Retina (tissue), 1 donor: ENCODE data around the gene BBS12.

Experiments used
- DNase-seq: peaks from one replicate; pipeline ENCODE4 v3.0.0-alpha.2; 2016

The BBS12 gene

GRCh38 chr4:122716825-122717448 lies 15.6 kb upstream of the BBS12 start:
- peak; percentile 29 for DNase-seq

DNA sequence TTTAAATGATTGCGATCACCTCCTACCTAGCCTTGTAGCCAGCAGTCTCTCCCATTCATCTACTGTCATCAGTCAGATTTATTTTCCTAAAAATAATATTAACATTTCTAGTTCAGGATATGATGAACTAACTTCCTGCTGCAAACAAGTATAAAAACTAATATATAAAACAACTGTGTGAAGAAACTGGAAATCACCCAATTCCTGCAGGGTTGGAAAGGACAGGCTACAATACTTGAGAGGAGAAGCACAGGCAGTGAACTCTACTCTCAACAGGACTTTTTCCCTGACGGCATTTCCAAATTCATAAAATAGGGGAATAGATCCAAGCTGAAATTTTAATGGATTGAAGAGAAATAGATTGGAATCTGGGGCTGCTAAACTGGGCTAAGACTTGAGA lies 14.2 kb upstream of the BBS12 start:
- no peak for DNase-seq

DNA sequence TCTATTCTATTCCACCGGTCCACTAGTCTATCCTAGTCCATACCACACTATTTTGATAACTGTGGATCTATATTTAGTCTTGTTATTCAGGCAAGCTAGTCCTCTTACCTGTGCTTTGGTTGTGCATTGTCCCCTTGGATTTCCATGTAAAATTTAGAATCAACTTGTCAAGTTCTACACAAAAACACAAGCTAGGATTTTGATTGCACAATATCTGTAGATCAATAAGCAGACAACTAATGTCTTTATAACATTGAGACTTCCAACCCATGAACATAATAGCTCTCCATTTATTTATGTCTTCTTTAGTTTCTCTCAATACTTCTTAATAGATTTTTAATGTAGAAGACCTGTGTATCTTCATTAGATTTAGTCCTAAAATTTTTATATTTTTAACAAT lies 10.2 kb upstream of the BBS12 start:
- no peak for DNase-seq

- peak; percentile 4 for DNase-seq
Measured at GRCh38 chr4:122728856-122729255, 3.6 kb upstream of the BBS12 start.

DNA sequence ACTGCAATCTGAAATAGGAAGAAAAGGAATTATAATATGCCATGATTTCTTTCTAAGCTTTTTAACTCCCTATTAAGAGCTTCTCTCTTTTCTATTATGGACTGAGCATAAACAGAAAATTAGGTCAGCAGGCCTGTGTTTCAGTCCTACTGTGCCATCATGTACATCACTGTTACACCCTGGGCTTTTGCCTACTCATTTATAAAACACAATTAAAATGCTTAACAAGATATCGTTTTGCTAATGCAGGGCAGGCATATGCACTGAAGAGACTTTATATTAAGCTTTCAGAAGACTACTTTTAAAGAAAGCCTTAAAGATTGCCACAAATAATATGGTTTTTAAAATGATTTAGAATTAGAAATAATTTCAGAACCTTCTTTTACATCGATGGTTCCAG lies 828 bp upstream of the BBS12 start:
- DNase-seq, result no peak

GRCh38 chr4:122733787-122734120 lies 1.2 kb downstream of the BBS12 start:
- peak; percentile 77 for DNase-seq

DNA sequence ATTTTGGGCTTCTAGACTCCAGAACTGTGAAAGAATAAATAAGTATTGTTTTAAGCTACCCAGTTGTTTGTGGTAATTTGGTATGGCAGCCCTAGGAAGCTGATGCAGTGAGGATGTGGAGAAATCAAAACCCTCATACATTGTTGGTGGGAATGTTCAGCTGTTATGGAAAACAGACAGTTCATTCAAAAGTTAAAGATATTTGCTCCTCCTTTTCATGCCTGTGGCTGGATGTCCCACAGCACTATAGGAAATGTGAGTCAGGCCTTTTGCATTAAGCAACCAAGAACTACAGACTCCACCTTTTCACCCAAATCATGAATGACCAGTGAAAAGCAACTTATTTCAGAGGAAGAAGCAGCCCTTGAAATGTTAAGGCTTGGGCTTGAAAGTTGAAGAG lies 6.7 kb downstream of the BBS12 start:
- DNase-seq, result no peak

DNA sequence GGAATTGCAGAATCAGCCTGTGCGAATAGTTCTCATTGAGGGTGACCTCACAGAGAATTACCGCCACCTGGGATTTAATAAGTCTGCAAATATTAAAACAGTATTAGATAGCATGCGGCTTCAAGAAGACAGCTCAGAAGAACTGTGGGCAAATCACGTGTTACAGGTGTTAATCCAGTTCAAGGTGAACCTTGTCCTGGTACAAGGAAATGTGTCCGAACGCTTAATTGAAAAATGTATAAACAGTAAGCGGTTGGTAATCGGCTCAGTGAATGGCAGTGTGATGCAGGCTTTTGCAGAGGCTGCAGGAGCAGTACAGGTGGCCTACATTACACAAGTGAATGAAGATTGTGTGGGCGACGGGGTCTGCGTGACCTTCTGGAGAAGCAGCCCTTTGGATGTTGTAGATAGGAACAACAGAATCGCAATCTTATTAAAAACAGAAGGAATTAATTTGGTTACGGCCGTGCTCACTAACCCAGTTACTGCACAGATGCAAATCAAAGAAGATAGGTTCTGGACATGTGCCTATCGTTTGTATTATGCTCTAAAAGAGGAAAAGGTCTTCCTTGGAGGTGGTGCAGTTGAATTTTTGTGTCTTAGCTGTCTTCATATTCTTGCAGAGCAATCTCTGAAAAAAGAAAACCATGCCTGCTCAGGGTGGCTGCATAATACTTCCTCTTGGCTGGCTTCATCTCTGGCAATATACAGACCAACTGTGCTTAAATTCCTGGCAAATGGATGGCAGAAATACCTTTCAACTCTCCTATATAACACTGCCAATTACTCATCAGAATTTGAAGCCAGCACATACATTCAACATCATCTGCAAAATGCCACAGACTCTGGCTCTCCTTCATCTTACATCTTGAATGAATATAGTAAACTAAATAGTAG lies 10.7 kb downstream of the BBS12 start:
- DNase-seq, result no peak

- no peak for DNase-seq
Measured at GRCh38 chr4:122744229-122744628, 11.7 kb downstream of the BBS12 start.

DNA sequence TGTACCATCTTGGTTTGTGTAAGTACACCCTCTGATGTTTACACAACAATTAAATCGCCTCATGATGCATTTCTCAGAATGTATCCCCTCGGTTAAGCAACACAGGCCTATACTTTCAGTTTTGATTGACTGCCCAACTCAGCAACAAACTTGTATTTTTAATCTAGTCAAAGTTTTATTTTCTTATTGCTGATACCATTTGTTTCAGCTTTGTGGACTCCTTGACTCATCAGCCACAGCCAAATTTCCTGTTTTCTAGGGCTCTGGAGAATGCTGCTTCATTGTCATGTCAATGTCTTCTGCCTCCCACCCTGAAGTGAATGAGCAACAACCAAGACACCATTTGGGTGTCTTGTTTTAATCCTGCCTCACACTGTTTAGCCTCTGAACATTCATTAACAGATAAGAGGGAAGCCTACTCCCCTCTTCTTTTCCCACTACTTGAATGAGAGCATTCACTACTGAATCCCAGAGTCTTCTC lies 14.0 kb downstream of the BBS12 start:
- DNase-seq, result no peak

- no peak for DNase-seq
Measured at GRCh38 chr4:122747068-122747467, 14.6 kb downstream of the BBS12 start.

DNA sequence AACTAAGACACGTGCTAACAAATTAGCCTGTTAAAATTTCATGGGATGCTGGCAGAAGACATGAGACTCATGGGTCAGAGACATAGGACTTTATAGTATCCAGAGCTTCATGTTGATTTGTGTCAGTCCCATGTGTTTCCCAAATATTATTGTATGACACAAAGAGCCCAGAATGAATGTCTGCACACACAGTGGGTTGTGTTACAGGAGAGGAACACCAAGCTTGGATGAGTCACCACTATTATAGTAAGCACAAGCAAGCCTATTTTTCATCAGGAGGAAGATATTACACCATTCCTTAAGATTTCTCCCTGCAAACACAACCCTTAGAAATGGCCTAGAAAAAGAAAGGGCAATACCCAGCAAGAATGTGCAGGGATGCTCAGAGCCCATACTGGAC lies 15.4 kb downstream of the BBS12 start:
- DNase-seq, result no peak

DNA sequence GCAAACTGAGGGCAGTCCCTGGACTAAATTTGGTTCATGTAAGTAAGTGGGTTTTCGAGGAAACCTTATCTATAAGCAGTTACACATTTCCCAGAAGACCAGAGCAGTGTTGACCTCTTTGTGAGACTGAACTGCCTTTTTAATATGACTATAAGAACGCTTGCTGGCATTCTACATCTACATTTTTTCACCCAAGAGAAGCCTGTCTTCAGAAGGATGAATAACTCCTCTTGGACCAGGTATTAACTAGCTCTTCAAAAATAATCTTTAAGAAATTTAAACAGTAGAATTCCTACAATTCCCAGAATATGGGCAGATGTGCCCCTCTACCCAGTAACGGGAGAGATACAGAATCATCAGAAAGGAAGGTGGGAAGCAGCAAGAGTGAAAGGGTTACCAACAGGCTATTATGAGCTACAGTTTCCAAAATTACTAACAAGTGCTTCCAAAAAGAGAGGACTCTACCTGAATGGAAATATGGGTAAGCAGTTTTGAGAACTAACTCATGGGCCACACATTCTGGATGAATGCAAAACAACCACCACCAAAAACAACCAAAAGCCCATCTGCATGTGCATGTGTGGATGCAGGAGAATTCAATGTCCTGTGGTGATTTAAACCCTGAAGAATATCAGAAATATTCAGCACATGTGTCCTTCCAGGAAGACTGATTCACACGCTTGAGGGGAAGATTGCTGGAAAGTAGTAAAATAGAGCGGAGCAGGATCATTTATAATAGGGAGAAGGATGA lies 17.4 kb downstream of the BBS12 start:
- no peak for DNase-seq

- no peak for DNase-seq
Measured at GRCh38 chr4:122755675-122756074, 23.2 kb downstream of the BBS12 start.

DNA sequence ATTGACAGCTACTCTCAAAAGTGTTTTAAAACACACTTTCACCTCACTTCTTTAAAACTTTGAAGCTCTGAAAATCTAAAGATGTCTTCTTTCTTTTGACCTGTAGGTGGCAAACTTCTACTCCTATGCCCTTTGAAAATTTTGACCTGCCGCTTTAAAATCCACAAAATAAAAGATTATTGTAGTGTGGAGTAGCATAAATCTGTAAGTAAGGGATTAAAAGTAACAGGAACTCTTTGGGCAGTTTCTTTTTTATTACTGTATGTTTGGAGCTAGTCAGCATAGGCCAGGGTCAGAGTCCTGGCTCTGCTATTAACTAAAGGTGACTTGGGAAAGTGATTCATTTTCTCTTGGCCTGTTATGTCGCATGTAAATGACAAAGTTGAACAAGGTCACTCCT lies 25.5 kb downstream of the BBS12 start:
- peak; percentile 46 for DNase-seq

GRCh38 chr4:122759639-122760310 lies 27.3 kb downstream of the BBS12 start:
- DNase-seq, result no peak

GRCh38 chr4:122762520-122762919 lies 30.0 kb downstream of the BBS12 start:
- DNase-seq, result no peak

- no peak for DNase-seq
Measured at GRCh38 chr4:122762966-122763716, 30.6 kb downstream of the BBS12 start.

- DNase-seq, result no peak
Measured at GRCh38 chr4:122764071-122764820, 31.7 kb downstream of the BBS12 start.

GRCh38 chr4:122764821-122765215 lies 32.3 kb downstream of the BBS12 start:
- no peak for DNase-seq

DNA sequence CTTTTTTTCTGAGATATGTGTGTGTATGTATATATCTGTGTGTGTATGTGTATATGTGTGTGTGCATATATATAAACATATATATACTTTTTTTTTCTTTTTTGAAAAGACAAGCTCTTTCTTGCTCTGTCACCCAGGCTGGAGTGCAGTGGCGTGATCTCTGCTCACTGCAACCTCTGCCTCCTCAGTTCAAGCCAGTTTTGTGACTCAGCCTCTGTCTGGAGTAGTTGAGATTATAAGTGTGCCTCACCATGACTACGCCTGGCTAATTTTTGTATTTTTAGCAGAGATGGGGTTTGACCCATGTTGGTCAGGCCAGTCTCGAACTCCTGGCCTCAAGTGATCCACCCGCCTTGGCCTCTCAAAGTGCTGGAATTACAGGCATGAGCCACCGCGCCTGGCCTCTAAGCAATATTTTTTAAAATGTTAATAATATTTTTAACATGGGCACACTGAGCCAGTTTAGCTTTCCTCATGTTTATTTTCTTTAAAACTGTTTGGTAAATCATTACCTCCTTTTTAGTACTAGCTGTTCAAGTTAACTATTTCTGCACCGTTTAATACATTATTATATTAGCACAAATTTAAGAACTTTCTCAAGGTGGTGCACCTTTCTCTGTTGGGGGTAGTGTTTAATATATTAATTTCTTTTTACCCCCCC lies 33.3 kb downstream of the BBS12 start:
- DNase-seq, result no peak
